Neural cell (in vitro differentiated cells): Measurements from ENCODE around the gene KMT2E. TPM values are rescaled to one million over a fixed set of nuclear protein-coding genes. Genes with fewer than 3 reads are reported as not detected.
"Not testable (repeated sequence)": the region's sequence is repeated elsewhere in the genome, so short reads cannot be mapped to it uniquely, and the experiment has no call there.

ENCODE experiments used
- H2AFZ ChIP-seq: fragments of 200-600, 300-800 bp; sonication (generic), shearing (Covaris generic); 2 replicates; pipeline ENCODE4 v1.6.0; 2014; ENCODE audit warnings: low read depth, mild to moderate bottlenecking, antibody characterized with exemption, low read length, moderate library complexity
- H3F3A ChIP-seq: fragments of 200-600 bp; shearing (Covaris generic); 2 replicates; pipeline ENCODE4 v1.6.1; 2016; ENCODE audit warnings: mild to moderate bottlenecking, moderate library complexity, mixed read lengths, antibody characterized with exemption, low read length; ENCODE audit not compliant: insufficient read depth, poor library complexity, severe bottlenecking
- H3K27ac ChIP-seq: fragments of 200-600, 300-800 bp; sonication (generic), shearing (Covaris generic); 2 replicates; pipeline ENCODE4 v1.5.1; 2014; ENCODE audit warnings: mild to moderate bottlenecking, low read length, moderate library complexity
- H3K27me3 ChIP-seq: fragments of 300-800, 200-600 bp; sonication (generic), shearing (Covaris generic); 2 replicates; pipeline ENCODE4 v1.6.0; 2014; ENCODE audit warnings: mild to moderate bottlenecking, low read depth, low read length, moderate library complexity; ENCODE audit not compliant: insufficient read depth
- H3K36me3 ChIP-seq: fragments of 300-800, 200-600 bp; sonication (generic), shearing (Covaris generic); 2 replicates; pipeline ENCODE4 v1.5.1; 2014; ENCODE audit warnings: mild to moderate bottlenecking, antibody characterized with exemption, low read length, moderate library complexity; ENCODE audit not compliant: insufficient read depth
- H3K4me2 ChIP-seq: fragments of 300-800, 200-600 bp; sonication (generic), shearing (Covaris generic); 2 replicates; pipeline ENCODE4 v1.6.0; 2014; ENCODE audit warnings: mild to moderate bottlenecking, low read length
- H3K4me3 ChIP-seq: fragments of 300-800, 200-600 bp; sonication (generic), shearing (Covaris generic); 2 replicates; pipeline ENCODE4 v1.5.1; 2014; ENCODE audit warnings: mild to moderate bottlenecking, low read length, moderate library complexity
- H3K79me2 ChIP-seq: fragments of 200-600 bp; shearing (Covaris generic); replicated peaks from 2 replicates; pipeline ENCODE4 v1.6.0; 2014; ENCODE audit warnings: mild to moderate bottlenecking, low read length, moderate library complexity; ENCODE audit not compliant: insufficient read depth
- H3K9ac ChIP-seq: fragments of 300-800, 200-600 bp; sonication (generic), shearing (Covaris generic); 2 replicates; pipeline ENCODE4 v1.6.1; 2016; ENCODE audit warnings: mild to moderate bottlenecking, low read length, mixed read lengths
- H3K9me2 ChIP-seq: fragments of 200-600 bp; shearing (Covaris generic); 2 replicates; pipeline ENCODE4 v1.6.1; 2016; ENCODE audit warnings: mild to moderate bottlenecking, low read length, mixed read lengths; ENCODE audit not compliant: insufficient read depth
- H3K9me3 ChIP-seq: fragments of 200-600, 300-800 bp; sonication (generic), shearing (Covaris generic); 2 replicates; pipeline ENCODE4 v1.6.1; 2016; ENCODE audit warnings: mild to moderate bottlenecking, mixed run types, low read length, moderate library complexity, mixed read lengths
- H4K20me1 ChIP-seq: fragments of 200-600 bp; shearing (Covaris generic); 2 replicates; pipeline ENCODE4 v1.6.1; 2016; ENCODE audit warnings: mild to moderate bottlenecking, mixed run types; ENCODE audit not compliant: insufficient read depth
- CTCF ChIP-seq: fragments of 450-650 bp; IDR thresholded peaks from 2 replicates; pipeline ENCODE4 v1.5.1; 2014; ENCODE audit warnings: antibody characterized with exemption, mild to moderate bottlenecking, moderate library complexity; ENCODE audit not compliant: poor library complexity, severe bottlenecking
- EP300 ChIP-seq: fragments of 450-650 bp; conservative IDR thresholded peaks from 2 replicates; pipeline ENCODE4 v1.6.1; 2014; ENCODE audit warnings: antibody characterized with exemption, mild to moderate bottlenecking, moderate library complexity; ENCODE audit not compliant: poor library complexity, severe bottlenecking
- EZH2 ChIP-seq: fragments of 200-600, 300-800 bp; shearing (Covaris generic), sonication (generic); IDR thresholded peaks from 2 replicates; pipeline ENCODE4 v1.6.1; 2014; ENCODE audit warnings: antibody characterized with exemption, low read length, borderline replicate concordance, mild to moderate bottlenecking; ENCODE audit not compliant: insufficient read depth, poor library complexity, severe bottlenecking
- MXI1 ChIP-seq: fragments of 450-650 bp; conservative IDR thresholded peaks from 2 replicates; pipeline ENCODE4 v1.6.1; 2014; ENCODE audit warnings: antibody characterized with exemption, mild to moderate bottlenecking; ENCODE audit not compliant: poor library complexity, severe bottlenecking
- POLR2AphosphoS5 ChIP-seq: IDR thresholded peaks from 2 replicates; pipeline ENCODE4 v1.6.1; 2012
- REST ChIP-seq: IDR thresholded peaks from 2 replicates; pipeline ENCODE4 v1.6.1; 2012; ENCODE audit warnings: borderline replicate concordance
- TAF1 ChIP-seq: IDR thresholded peaks from 2 replicates; pipeline ENCODE4 v1.6.1; 2012; ENCODE audit warnings: low read depth
- polyA plus RNA-seq: library from polyadenylated mRNA; depleted of rRNA; stranded (reverse); fragments of >200 nt; gene quantifications from 2 replicates; pipeline ENCODE4 v1.2.3, GENCODE V29; 2014

KMT2E gene
- polyA plus RNA-seq, 1 donor from 2014 or later: 78.4 TPM

- Histone ChIP-seq H3K27me3 (no peaks in the 10 kb centered on the region), H3K4me3 (no peak overlapping the region), H4K20me1 (peaks cover 3% of the 10 kb centered on the region), H3F3A (peaks cover 4% of the 10 kb centered on the region), H3K36me3 (no peaks in the 10 kb centered on the region), H3K9me2 (no peaks in the 10 kb centered on the region), H2AFZ (no peak overlapping the region), H3K27ac (no peak overlapping the region), H3K9me3 (no peaks in the 10 kb centered on the region), H3K9ac (no peak overlapping the region), H3K79me2 (peaks cover 47% of the 10 kb centered on the region), H3K4me2 (no peak overlapping the region)
- TF ChIP-seq POLR2AphosphoS5: no peak
- TF ChIP-seq EP300: no peak
These were observed 28.8 kb upstream of the KMT2E start for GRCh38 chr7:104985259-104985617.

- Histone ChIP-seq H3K9me2 (no peaks in the 10 kb centered on the region), H3F3A (peaks cover 4% of the 10 kb centered on the region), H3K4me3 (no peak overlapping the region), H3K27ac (no peak overlapping the region), H3K4me2 (no peak overlapping the region), H2AFZ (no peak overlapping the region), H3K9ac (no peak overlapping the region), H3K9me3 (no peaks in the 10 kb centered on the region), H3K36me3 (no peaks in the 10 kb centered on the region), H4K20me1 (peaks cover 7% of the 10 kb centered on the region), H3K27me3 (no peaks in the 10 kb centered on the region), H3K79me2 (peaks cover 35% of the 10 kb centered on the region)
- TF ChIP-seq TAF1 (no peak), REST (no peak), EZH2 (no peak), MXI1 (no peak), CTCF (no peak), POLR2AphosphoS5 (no peak)
These were observed 27.3 kb upstream of the KMT2E start for GRCh38 chr7:104986628-104987259.

- H3K36me3 ChIP-seq, H3K4me3 ChIP-seq, H3K4me2 ChIP-seq, H3K27ac ChIP-seq, H3F3A ChIP-seq, H3K9ac ChIP-seq, H4K20me1 ChIP-seq, H3K27me3 ChIP-seq, H3K9me2 ChIP-seq, H2AFZ ChIP-seq, H3K9me3 ChIP-seq: not testable (repeated sequence)
- H3K79me2 ChIP-seq: peaks cover 28% of the 10 kb centered on the region
These were observed 26.6 kb upstream of the KMT2E start for GRCh38 chr7:104987403-104987802.
